Stimulated activated CD8-positive, alpha-beta memory T cell treated with anti-CD3 and anti-CD28 coated beads, Interleukin-7, amount 100 ng/mL, for 4 hours (primary cell): ENCODE data around the gene HK2.

Experiments
- DNase-seq, 2 donors: peaks; one replicate each; pipeline ENCODE4 v3.0.0-alpha.2; 2020; ENCODE audit warnings: low read depth in 2 of 2

The HK2 gene

GRCh38 chr2:74937221-74937880 lies 103.4 kb downstream of the HK2 start:
- no peak for DNase-seq

GRCh38 chr2:74938264-74938663 lies 104.3 kb downstream of the HK2 start:
- no peak for DNase-seq

- DNase-seq: no peak
Measured at GRCh38 chr2:74939919-74940812, 106.2 kb downstream of the HK2 start.

- no peak for DNase-seq
Measured at GRCh38 chr2:74941284-74941683, 107.4 kb downstream of the HK2 start.

GRCh38 chr2:74942263-74942662 lies 108.3 kb downstream of the HK2 start:
- DNase-seq: no peak
